Esophagus muscularis mucosa (tissue), 4 donors: ENCODE measurements around the gene ZBTB7C. TPM values are rescaled to one million over a fixed set of nuclear protein-coding genes. Genes with fewer than 3 reads are reported as not detected.

Source experiments
- DNase-seq: peaks from one replicate; pipeline ENCODE4 v3.0.0-alpha.2; 2017; ENCODE audit errors: extremely low spot score
- H3K27ac ChIP-seq, 4 donors: fragments of 200-600 bp; sonication (generic); replicated peaks in 1 of 4; 1 replicate in 3 of 4; 2 replicates in 1 of 4; pipeline ENCODE4 v1.5.1; 2016 to 2019; ENCODE audit warnings: mild to moderate bottlenecking in 1 of 4
- H3K27me3 ChIP-seq, 4 donors: fragments of 200-600 bp; sonication (generic); one replicate each; pipeline versions ENCODE4 v1.5.1 to v1.6.0; 2016 to 2019
- H3K36me3 ChIP-seq, 4 donors: fragments of 200-600 bp; sonication (generic); one replicate each; pipeline ENCODE4 v1.5.1; 2016 to 2019
- H3K4me1 ChIP-seq, 4 donors: fragments of 200-600 bp; sonication (generic); one replicate each; pipeline ENCODE4 v1.5.1; 2016 to 2019
- H3K4me3 ChIP-seq, 4 donors: fragments of 200-600 bp; sonication (generic); 1 replicate in 2 of 4; 2 replicates in 2 of 4; pipeline ENCODE4 v1.5.1; 2016 to 2019; ENCODE audit warnings: mild to moderate bottlenecking in 4 of 4, moderate library complexity in 1 of 4
- H3K9me3 ChIP-seq, 4 donors: fragments of 200-600 bp; sonication (generic); 1 replicate in 3 of 4; 2 replicates in 1 of 4; pipeline ENCODE4 v1.5.1; 2016 to 2019
- EP300 ChIP-seq: sonication (generic); formaldehyde crosslinking; IDR thresholded peaks from one replicate; pipeline ENCODE4 v1.6.1; 2017; ENCODE audit warnings: antibody characterized with exemption
- POLR2A ChIP-seq: fragments of 450-650 bp; IDR thresholded peaks from one replicate; pipeline ENCODE4 v1.6.1; 2017; ENCODE audit warnings: antibody characterized with exemption, moderate library complexity, mild to moderate bottlenecking, low read depth
- POLR2AphosphoS5 ChIP-seq, 2 donors: sonication (generic); formaldehyde crosslinking; IDR thresholded peaks; one replicate each; pipeline ENCODE4 v1.6.1; 2017; ENCODE audit warnings: antibody characterized with exemption in 2 of 2
- WGBS: methylation state at CpG from one replicate; pipeline ENCODE4 v1.1.5; 2018; 5-methylcytosine and 5-hydroxymethylcytosine counted together
- intact Hi-C: fragments of 100-400 bp; cut with DNase I; formaldehyde crosslinking; loops from one replicate; pipeline ENCODE4 v1.15.1; 2023
- total RNA-seq, 4 donors: library from RNA; depleted of rRNA; stranded (reverse); fragments of >200 nt; gene quantifications; one replicate each; pipeline versions ENCODE4 v1.1.0 to v1.2.1, GENCODE V29; 2016
- TF ChIP-seq, protein P1 (sequence below), 3 experiments: fragments of 200-600 bp in 2 of 3; fragments of 450-650 bp in 1 of 3; sonication (generic) in 2 of 3; IDR thresholded peaks; one replicate each; pipeline ENCODE4 v1.5.1; 2017 to 2019; ENCODE audit warnings: antibody characterized with exemption in 3 of 3, mild to moderate bottlenecking in 2 of 3, moderate library complexity in 1 of 3

Gene ZBTB7C
- total RNA-seq, 4 donors from 2014 or later: 6.3 to 13.2 (median 9.1) TPM

DNA sequence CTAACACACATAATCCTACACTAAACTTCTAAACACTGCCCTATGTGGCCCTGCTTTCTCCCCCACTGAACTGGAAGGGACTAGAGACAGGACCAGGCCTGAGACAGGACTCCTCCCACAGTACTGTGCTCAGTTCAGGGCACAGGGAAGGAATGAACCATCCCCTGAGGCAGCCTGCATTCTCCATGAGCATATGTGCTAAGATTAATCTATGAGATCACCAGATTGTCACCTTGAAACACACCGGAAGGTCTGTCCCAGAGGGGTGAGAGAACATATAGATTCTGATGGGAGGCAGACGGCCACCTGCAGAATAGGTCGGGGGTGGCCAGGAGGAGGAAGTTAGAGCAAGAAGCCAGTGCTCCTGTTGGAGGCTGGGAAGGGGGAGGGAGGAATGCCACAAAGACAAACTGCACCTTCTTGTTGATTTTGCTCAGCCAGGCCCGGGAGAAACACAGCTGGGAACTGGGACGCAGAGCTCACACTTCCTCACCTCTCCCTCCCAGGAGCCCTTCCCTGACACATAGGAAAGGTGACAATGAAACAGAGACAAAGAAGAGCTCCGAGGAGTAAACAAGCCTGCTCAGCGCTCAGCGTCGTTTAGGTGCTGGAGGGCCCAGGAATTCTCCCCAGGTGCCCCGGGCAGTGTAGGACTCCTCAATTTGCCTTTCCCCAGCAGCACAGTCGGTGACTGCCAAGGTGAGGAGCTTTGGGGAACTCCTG is 52.1 kb downstream of the ZBTB7C start:
- no peaks in the 10 kb centered on the region for H3K36me3 ChIP-seq
- H3K4me1 ChIP-seq: peaks cover 0 to 3% (median 0%) of the 10 kb centered on the region in 4 donors
- H3K4me3 ChIP-seq: no peak overlapping the region
- WGBS: 69% methylated on average over 10 of the region's 11 CpGs
- no peak for DNase-seq
- H3K9me3 ChIP-seq: no peaks in the 10 kb centered on the region
- no peak for TF ChIP-seq POLR2A
- no peak for TF ChIP-seq POLR2AphosphoS5 (IDR thresholded peaks at IDR 0.05)
- no peak for TF ChIP-seq EP300
- TF ChIP-seq, protein P1, sequence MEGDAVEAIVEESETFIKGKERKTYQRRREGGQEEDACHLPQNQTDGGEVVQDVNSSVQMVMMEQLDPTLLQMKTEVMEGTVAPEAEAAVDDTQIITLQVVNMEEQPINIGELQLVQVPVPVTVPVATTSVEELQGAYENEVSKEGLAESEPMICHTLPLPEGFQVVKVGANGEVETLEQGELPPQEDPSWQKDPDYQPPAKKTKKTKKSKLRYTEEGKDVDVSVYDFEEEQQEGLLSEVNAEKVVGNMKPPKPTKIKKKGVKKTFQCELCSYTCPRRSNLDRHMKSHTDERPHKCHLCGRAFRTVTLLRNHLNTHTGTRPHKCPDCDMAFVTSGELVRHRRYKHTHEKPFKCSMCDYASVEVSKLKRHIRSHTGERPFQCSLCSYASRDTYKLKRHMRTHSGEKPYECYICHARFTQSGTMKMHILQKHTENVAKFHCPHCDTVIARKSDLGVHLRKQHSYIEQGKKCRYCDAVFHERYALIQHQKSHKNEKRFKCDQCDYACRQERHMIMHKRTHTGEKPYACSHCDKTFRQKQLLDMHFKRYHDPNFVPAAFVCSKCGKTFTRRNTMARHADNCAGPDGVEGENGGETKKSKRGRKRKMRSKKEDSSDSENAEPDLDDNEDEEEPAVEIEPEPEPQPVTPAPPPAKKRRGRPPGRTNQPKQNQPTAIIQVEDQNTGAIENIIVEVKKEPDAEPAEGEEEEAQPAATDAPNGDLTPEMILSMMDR (IDR thresholded peaks at IDR 0.05): no peak
- intact Hi-C loops: no loop called here
- no peaks in the 10 kb centered on the region for H3K27me3 ChIP-seq
- no peak overlapping the region for H3K27ac ChIP-seq

DNA sequence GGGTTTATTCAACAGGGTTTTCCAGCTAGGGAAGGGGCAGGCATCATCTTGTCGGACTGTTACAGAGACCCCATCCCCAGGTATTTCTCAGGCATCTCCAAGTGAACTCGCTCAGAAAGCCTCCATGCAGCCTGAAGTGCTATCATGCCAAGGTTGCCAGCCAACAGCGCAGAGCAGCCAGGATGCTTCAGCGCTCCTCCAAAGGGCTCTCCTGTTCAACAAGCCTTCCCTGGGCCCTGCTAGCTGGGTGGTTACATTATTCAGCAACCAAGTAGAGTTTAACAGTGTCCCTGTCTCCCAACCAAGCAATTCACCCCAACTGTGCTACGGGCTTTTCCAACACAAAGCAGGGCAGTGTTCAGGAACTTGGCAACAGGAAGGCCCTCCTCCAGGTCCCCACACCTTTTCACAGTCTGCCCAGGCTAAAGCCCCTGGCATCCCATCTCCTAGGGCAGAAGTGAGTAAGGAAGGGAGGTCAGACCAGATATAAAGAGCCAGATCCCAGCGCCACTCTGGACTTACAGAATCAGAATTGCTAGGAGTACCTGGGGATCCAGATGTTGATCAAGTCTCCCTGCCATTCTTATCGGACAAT is 52.9 kb downstream of the ZBTB7C start:
- 95% methylated on average over 7 of the region's 7 CpGs for WGBS
- Histone ChIP-seq H3K36me3 (no peaks in the 10 kb centered on the region), H3K27ac (no peak overlapping the region), H3K4me3 (no peak overlapping the region), H3K27me3 (no peaks in the 10 kb centered on the region), H3K9me3 (no peaks in the 10 kb centered on the region), H3K4me1 (peaks cover 0 to 3% (median 0%) of the 10 kb centered on the region in 4 donors)
- TF ChIP-seq POLR2AphosphoS5 (IDR thresholded peaks at IDR 0.05) (no peak), POLR2A (no peak), EP300 (no peak)
- TF ChIP-seq, protein P1 (IDR thresholded peaks at IDR 0.05): no peak
- intact Hi-C loops: no loop called here
- no peak for DNase-seq

DNA sequence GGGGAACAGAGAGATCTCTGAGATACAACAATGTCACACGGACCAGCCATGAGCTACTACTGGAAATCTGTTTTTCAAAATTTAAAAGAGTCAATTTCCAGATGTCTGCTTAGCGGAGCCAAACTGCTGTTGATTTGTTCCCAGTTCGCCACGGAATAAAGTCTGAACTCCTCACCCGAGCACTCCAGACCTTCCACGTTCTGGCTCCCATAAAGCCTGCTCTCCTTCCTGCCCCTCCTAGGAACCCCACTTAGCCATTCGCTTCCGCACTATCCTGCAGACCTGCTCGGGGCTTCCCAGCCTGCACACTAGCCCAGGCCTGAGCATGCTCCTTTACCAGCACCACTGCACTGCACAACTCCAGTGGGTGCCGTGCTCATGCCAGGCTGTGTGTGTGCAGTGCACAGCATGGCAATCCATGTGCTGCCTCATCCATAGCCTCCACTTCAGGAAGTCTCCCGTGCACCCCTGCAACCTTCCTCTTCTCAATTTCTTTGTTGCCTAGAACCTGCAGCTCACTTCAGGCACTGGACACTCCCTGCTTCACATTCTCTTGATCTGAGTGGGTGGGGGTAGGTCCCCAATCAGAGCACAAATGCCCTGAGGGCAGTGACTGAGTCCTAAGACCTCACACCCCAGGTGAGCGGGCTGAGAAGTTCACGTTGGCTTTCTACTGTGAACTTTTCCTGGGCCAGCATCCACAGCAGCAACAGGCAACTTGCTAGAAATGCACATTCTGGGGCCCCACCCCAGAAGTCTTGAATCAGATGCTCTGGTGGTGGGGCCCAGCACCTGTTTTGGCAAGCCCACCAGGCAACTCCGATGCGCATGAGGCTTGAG is 53.7 kb downstream of the ZBTB7C start:
- no peaks in the 10 kb centered on the region for H3K9me3 ChIP-seq
- H3K36me3 ChIP-seq: no peaks in the 10 kb centered on the region
- H3K4me3 ChIP-seq: no peak overlapping the region
- H3K27me3 ChIP-seq: no peaks in the 10 kb centered on the region
- DNase-seq: no peak
- TF ChIP-seq, protein P1 (IDR thresholded peaks at IDR 0.05): no peak
- TF ChIP-seq POLR2AphosphoS5 (IDR thresholded peaks at IDR 0.05): no peak
- no peak for TF ChIP-seq EP300
- no peak for TF ChIP-seq POLR2A
- no peak overlapping the region for H3K27ac ChIP-seq
- WGBS: 65% methylated on average over 13 of the region's 15 CpGs
- intact Hi-C loops: no loop called here
- peaks cover 0 to 3% (median 0%) of the 10 kb centered on the region in 4 donors for H3K4me1 ChIP-seq

DNA sequence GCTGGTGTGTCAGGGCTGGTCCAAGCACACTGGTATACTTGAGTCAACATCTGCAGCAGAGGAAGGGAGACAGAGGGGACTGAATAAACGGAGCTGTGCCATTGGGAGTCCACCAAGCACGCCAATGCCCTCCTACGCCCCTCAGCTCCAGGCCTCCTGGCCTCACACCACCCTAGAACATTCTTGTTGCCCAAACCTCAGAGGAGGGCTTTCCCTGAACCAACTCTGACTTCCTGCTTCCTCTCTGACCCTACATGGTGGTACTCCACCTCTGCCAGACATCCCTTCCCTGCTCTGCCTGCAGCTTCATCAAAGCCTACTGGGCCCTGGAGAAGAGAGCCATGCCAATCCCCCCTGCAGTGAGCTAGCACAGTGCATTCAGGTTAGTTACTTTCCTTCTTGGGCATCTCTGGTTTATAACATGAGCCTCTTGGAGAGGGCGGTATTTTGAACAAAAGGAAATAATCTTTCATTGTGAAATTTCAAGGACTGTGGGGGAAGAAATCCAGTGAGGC is 54.4 kb downstream of the ZBTB7C start:
- no peak for DNase-seq
- Histone ChIP-seq H3K36me3 (no peaks in the 10 kb centered on the region), H3K27me3 (no peaks in the 10 kb centered on the region), H3K27ac (no peak overlapping the region), H3K4me1 (peaks cover 0 to 3% (median 0%) of the 10 kb centered on the region in 4 donors), H3K4me3 (no peak overlapping the region), H3K9me3 (no peaks in the 10 kb centered on the region)
- WGBS: 72% methylated on average over 4 of the region's 4 CpGs
- intact Hi-C loops: no loop called here
- TF ChIP-seq, protein P1 (IDR thresholded peaks at IDR 0.05): no peak
- TF ChIP-seq EP300 (no peak), POLR2A (no peak), POLR2AphosphoS5 (IDR thresholded peaks at IDR 0.05) (no peak)
